CD14-positive monocyte (primary cell): ENCODE results near the gene ZFYVE21. TPM values are rescaled to one million over a fixed set of nuclear protein-coding genes. Genes with fewer than 3 reads are reported as not detected.

Experiments
- DNase-seq, 3 donors: peaks; one replicate each; pipeline ENCODE4 v3.0.0-alpha.2; 2011 to 2022
- H2AFZ ChIP-seq: 2 replicates; pipeline ENCODE4 v1.6.0; 2012; ENCODE audit warnings: mild to moderate bottlenecking, low read depth, low read length, inconsistent platforms; ENCODE audit not compliant: insufficient read depth, poor library complexity, severe bottlenecking
- H3K27ac ChIP-seq, 2 donors: 1 replicate in 1 of 2; 2 replicates in 1 of 2; pipeline ENCODE4 v1.5.1; 2012 to 2013; ENCODE audit warnings: low read length in 2 of 2, control low read depth in 1 of 2, inconsistent platforms in 1 of 2, low read depth in 1 of 2, mild to moderate bottlenecking in 1 of 2
- H3K27me3 ChIP-seq, 2 donors: one replicate each; pipeline versions ENCODE4 v1.6.0 to v1.6.1; 2011 to 2013; ENCODE audit warnings: low read length in 2 of 2; ENCODE audit not compliant: control insufficient read depth in 2 of 2, insufficient read depth in 2 of 2
- H3K36me3 ChIP-seq, 2 donors: replicated peaks in 1 of 2; 1 replicate in 1 of 2; 2 replicates in 1 of 2; pipeline versions ENCODE4 v1.5.1 to v1.6.1; 2012 to 2013; ENCODE audit warnings: low read length in 2 of 2, control low read depth in 1 of 2, inconsistent platforms in 1 of 2, mild to moderate bottlenecking in 1 of 2; ENCODE audit not compliant: insufficient read depth in 2 of 2, control insufficient read depth in 1 of 2
- H3K4me1 ChIP-seq, 2 donors: 1 replicate in 1 of 2; 2 replicates in 1 of 2; pipeline versions ENCODE4 v1.5.1 to v1.6.1; 2012 to 2013; ENCODE audit warnings: low read length in 2 of 2, control low read depth in 1 of 2, inconsistent platforms in 1 of 2, mild to moderate bottlenecking in 1 of 2, moderate library complexity in 1 of 2; ENCODE audit not compliant: insufficient read depth in 2 of 2, control insufficient read depth in 1 of 2
- H3K4me2 ChIP-seq: replicated peaks from 2 replicates; pipeline ENCODE3; 2012; ENCODE audit warnings: low read length, moderate library complexity, mild to moderate bottlenecking; ENCODE audit not compliant: poor library complexity, severe bottlenecking; ENCODE audit errors: extremely low read depth
- H3K4me3 ChIP-seq, 3 experiments: fragments of 200-600 bp in 1 of 3; sonication (generic) in 1 of 3; replicated peaks in 1 of 3; 1 replicate in 2 of 3; 2 replicates in 1 of 3; pipeline ENCODE4 v1.5.1; 2011 to 2013; ENCODE audit warnings: low read length in 3 of 3, mild to moderate bottlenecking in 3 of 3, control low read depth in 2 of 3, low read depth in 2 of 3, inconsistent platforms in 1 of 3, moderate library complexity in 1 of 3
- H3K79me2 ChIP-seq: 2 replicates; pipeline ENCODE4 v1.6.0; 2012; ENCODE audit warnings: mild to moderate bottlenecking, control low read depth, inconsistent platforms, low read length, moderate library complexity; ENCODE audit not compliant: insufficient read depth
- H3K9ac ChIP-seq: 2 replicates; pipeline ENCODE4 v1.6.0; 2017; ENCODE audit warnings: low read length, mild to moderate bottlenecking; ENCODE audit not compliant: insufficient read depth, poor library complexity, severe bottlenecking
- H3K9me3 ChIP-seq, 2 donors: replicated peaks in 1 of 2; 1 replicate in 1 of 2; 2 replicates in 1 of 2; pipeline versions ENCODE4 v1.5.1 to v1.6.1; 2012 to 2013; ENCODE audit warnings: low read length in 2 of 2, control low read depth in 1 of 2; ENCODE audit not compliant: control insufficient read depth in 1 of 2, insufficient read depth in 1 of 2
- H4K20me1 ChIP-seq: 2 replicates; pipeline ENCODE4 v1.6.0; 2012; ENCODE audit warnings: mild to moderate bottlenecking, low read length, control low read depth, moderate library complexity; ENCODE audit not compliant: insufficient read depth
- H3K27ac Mint-ChIP-seq, 7 donors: one replicate each; pipeline ENCODE4 v1.8.0; 2020; ENCODE audit warnings: mild to moderate bottlenecking in 7 of 7, mixed read lengths in 7 of 7, moderate library complexity in 6 of 7, inconsistent platforms in 2 of 7
- H3K27me3 Mint-ChIP-seq, 3 donors: one replicate each; pipeline ENCODE4 v1.8.0; 2021 to 2022; ENCODE audit warnings: low read depth in 3 of 3, mild to moderate bottlenecking in 3 of 3, mixed read lengths in 3 of 3, moderate library complexity in 3 of 3, inconsistent platforms in 1 of 3
- H3K36me3 Mint-ChIP-seq, 2 donors: one replicate each; pipeline ENCODE4 v1.8.0; 2020; ENCODE audit warnings: mixed read lengths in 2 of 2, inconsistent platforms in 1 of 2, mild to moderate bottlenecking in 1 of 2
- H3K4me1 Mint-ChIP-seq: one replicate; pipeline ENCODE4 v1.8.0; 2020; ENCODE audit warnings: mild to moderate bottlenecking, mixed read lengths
- H3K4me3 Mint-ChIP-seq, 2 donors: one replicate each; pipeline ENCODE4 v1.8.0; 2020; ENCODE audit warnings: mild to moderate bottlenecking in 2 of 2, mixed read lengths in 2 of 2, moderate library complexity in 1 of 2
- H3K9me3 Mint-ChIP-seq, 7 donors: one replicate each; pipeline ENCODE4 v1.8.0; 2020 to 2022; ENCODE audit warnings: mixed read lengths in 7 of 7, mild to moderate bottlenecking in 6 of 7, moderate library complexity in 6 of 7, inconsistent platforms in 2 of 7
- CTCF ChIP-seq: fragments of 200-600 bp; IDR thresholded peaks from one replicate; pipeline ENCODE4 v1.8.0; 2022; ENCODE audit warnings: antibody characterized with exemption, mild to moderate bottlenecking
- WGBS: methylation state at CpG from one replicate; pipeline ENCODE4 v1.1.5; 2013; ENCODE audit warnings: missing lambda C conversion rate; ENCODE audit not compliant: insufficient coverage; 5-methylcytosine and 5-hydroxymethylcytosine counted together
- intact Hi-C, 2 donors: fragments of 100-400 bp; cut with micrococcal nuclease; formaldehyde crosslinking; loops; one replicate each; pipeline versions ENCODE4 v1.15.0 to v1.15.1; 2023
- polyA plus RNA-seq, 3 donors: library from polyadenylated mRNA; depleted of rRNA in 1 of 3; unstranded in 2 of 3; stranded (reverse) in 1 of 3; fragments of 300-500 nt in 2 of 3; fragments of >200 nt in 1 of 3; fragmentation: Illumina TruSeq in 2 of 3; gene quantifications; 1 replicate in 2 of 3; 2 replicates in 1 of 3; pipeline ENCODE4 v1.2.3, GENCODE V29; 2012 to 2021

Gene ZFYVE21
- polyA plus RNA-seq, 3 donors = 22.1 to 36.5 (median 33.1) TPM

- DNase-seq = no peak
- peaks cover under 1 to 8% (median 7%) of the 10 kb centered on the region in 3 donors for H3K27me3 Mint-ChIP-seq
These were observed 28.1 kb downstream of the ZFYVE21 start for GRCh38 chr14:103743691-103744090.

DNA sequence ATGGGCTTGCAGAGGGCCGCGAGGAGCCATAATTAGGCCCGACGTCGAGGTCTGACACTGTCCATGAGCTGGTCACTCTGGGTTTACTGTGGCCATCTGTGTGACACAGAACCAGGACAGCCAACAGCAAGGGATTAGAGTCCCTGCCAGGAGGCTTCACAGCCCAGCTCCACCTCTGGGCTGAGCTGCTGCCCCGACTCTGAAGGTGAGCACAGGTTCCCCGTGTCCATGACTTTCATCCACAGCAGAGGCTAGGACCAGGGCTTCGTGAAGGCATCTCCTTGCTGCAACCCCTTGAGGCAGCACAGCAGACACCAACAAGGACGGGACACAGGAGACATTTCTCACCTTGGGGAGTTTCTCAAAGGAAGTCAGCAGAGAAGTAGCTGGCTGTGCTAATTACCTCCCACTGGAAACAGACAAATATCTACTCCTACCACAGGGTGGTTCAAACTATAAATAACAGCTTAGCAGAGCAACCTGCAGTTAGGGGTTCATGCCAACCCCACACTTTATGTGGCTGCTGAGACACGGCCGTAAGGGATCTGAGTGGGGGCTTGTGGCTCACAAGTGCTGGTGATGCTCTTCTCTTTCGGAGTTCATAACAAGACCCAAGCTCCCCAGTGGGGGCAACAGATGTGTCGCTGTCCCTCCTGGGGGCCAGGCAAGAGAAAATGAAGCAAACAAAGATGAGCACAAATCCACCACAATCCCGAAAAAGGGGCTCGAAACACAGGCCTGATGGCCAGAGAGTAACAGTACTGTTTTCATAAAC lies 29.2 kb downstream of the ZFYVE21 start:
- no peaks in the 10 kb centered on the region for H3K27me3 ChIP-seq

More at GRCh38 chr14:103743691-103744090, 28.1 kb downstream of the ZFYVE21 start:
- no peaks in the 10 kb centered on the region for H3K36me3 Mint-ChIP-seq
- H3K4me1 ChIP-seq = no peaks in the 10 kb centered on the region
- no peaks in the 10 kb centered on the region for H3K36me3 ChIP-seq
- no peaks in the 10 kb centered on the region for H3K9me3 ChIP-seq
- 94% methylated on average over 15 of the region's 15 CpGs for WGBS
- peaks cover 7% of the 10 kb centered on the region for H3K4me1 Mint-ChIP-seq
- no peaks in the 10 kb centered on the region for H3K27me3 ChIP-seq
- H3K4me2 ChIP-seq = no peak overlapping the region
- H3K4me3 ChIP-seq = no peak overlapping the region
- no peak overlapping the region for H3K27ac Mint-ChIP-seq
- H3K9ac ChIP-seq = no peak overlapping the region
- H3K9me3 Mint-ChIP-seq = no peaks in the 10 kb centered on the region
- intact Hi-C loops = no loop called here
- H3K79me2 ChIP-seq = no peaks in the 10 kb centered on the region
- no peaks in the 10 kb centered on the region for H4K20me1 ChIP-seq
- H2AFZ ChIP-seq = no peak overlapping the region
- H3K4me3 Mint-ChIP-seq = no peak overlapping the region
- H3K27ac ChIP-seq = no peak overlapping the region
- TF ChIP-seq CTCF = no peak

More for the DNA sequence above, 29.2 kb downstream of the ZFYVE21 start:
- Histone ChIP-seq H3K27ac (no peak overlapping the region), H3K4me3 (no peak overlapping the region), H4K20me1 (no peaks in the 10 kb centered on the region), H3K79me2 (no peaks in the 10 kb centered on the region), H2AFZ (no peak overlapping the region), H3K4me1 (no peaks in the 10 kb centered on the region), H3K4me2 (no peak overlapping the region), H3K9ac (no peak overlapping the region), H3K9me3 (no peaks in the 10 kb centered on the region), H3K36me3 (no peaks in the 10 kb centered on the region)
- H3K27me3 Mint-ChIP-seq = peaks cover 0 to 7% (median 6%) of the 10 kb centered on the region in 3 donors
- H3K9me3 Mint-ChIP-seq = no peaks in the 10 kb centered on the region
- H3K4me3 Mint-ChIP-seq = no peak overlapping the region
- H3K27ac Mint-ChIP-seq = no peak overlapping the region
- no peak for TF ChIP-seq CTCF
- intact Hi-C loops = no loop called here
- H3K36me3 Mint-ChIP-seq = no peaks in the 10 kb centered on the region
- WGBS = 89% methylated on average over 12 of the region's 15 CpGs
- DNase-seq = no peak
- H3K4me1 Mint-ChIP-seq = peaks cover 7% of the 10 kb centered on the region
